Ovary (tissue), 3 donors: ENCODE results near the gene AHCY.

ENCODE experiments used
- EP300 ChIP-seq: sonication (generic); formaldehyde crosslinking; IDR thresholded peaks from one replicate; pipeline ENCODE4 v1.6.1; 2017; ENCODE audit warnings: antibody characterized with exemption
- POLR2A ChIP-seq: fragments of 450-650 bp; IDR thresholded peaks from one replicate; pipeline ENCODE4 v1.6.1; 2017; ENCODE audit warnings: antibody characterized with exemption, mild to moderate bottlenecking, moderate library complexity
- TF ChIP-seq, protein P1 (sequence below), 3 donors: fragments of 450-650 bp in 2 of 3; fragments of 200-600 bp in 1 of 3; IDR thresholded peaks; one replicate each; pipeline versions ENCODE4 v1.5.1 to v1.8.0; 2016 to 2022; ENCODE audit warnings: antibody characterized with exemption in 3 of 3, mild to moderate bottlenecking in 1 of 3
- donor health status: DM: no; HTN: no; CAD: no.

DNA sequence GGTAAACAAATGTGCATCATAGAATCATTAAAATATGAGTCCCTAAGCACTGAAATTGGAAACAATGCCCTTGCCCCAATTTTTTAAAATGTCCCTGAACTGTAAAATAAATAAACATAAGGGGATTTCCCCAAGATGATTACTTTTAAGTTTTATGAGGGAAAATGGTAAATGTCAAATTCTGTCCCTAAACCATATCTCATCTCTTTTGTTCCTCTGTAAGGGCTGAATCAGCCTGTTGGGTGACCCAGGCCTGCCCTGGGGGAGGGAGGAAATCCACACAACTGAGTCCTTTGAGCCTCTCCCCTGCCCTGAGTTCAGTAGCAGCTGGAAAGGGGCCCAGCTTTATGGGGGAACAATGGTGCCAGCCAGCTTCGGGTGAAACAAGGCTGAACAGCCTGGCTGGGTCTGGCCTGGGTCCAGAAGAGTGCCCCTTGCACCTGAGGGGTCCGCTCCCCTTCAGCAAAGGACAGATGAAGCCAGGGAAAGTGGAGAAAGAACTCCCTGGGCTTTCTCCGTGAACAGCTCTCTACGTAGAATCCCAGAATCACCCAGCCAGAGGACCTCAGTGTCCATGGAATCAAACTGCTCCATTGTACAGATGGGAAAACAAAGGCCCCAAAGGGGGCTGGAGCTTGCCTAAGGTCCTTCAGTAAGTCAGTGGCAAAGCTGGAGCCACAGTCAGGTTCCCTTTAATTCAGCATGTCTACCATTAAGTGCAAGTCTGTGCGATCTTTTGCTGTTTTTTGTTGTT is 31.7 kb upstream of the AHCY start:
- TF ChIP-seq POLR2A = no peak
- TF ChIP-seq, protein P1, sequence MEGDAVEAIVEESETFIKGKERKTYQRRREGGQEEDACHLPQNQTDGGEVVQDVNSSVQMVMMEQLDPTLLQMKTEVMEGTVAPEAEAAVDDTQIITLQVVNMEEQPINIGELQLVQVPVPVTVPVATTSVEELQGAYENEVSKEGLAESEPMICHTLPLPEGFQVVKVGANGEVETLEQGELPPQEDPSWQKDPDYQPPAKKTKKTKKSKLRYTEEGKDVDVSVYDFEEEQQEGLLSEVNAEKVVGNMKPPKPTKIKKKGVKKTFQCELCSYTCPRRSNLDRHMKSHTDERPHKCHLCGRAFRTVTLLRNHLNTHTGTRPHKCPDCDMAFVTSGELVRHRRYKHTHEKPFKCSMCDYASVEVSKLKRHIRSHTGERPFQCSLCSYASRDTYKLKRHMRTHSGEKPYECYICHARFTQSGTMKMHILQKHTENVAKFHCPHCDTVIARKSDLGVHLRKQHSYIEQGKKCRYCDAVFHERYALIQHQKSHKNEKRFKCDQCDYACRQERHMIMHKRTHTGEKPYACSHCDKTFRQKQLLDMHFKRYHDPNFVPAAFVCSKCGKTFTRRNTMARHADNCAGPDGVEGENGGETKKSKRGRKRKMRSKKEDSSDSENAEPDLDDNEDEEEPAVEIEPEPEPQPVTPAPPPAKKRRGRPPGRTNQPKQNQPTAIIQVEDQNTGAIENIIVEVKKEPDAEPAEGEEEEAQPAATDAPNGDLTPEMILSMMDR (IDR thresholded peaks at IDR 0.05) = no peak
- TF ChIP-seq EP300 = no peak
